ENCODE data around the gene ZMIZ1. TPM values are rescaled to one million over a fixed set of nuclear protein-coding genes. Genes with fewer than 3 reads are reported as not detected.

ZMIZ1 gene
- total RNA-seq, 1 experiment from 2014 or later = 28.4 TPM

GRCh38 chr10:79066411-79067240, 2.1 kb upstream of the ZMIZ1 start:
- ChIA-PET CTCF (interaction anchor here (1.0 to 1.8 kb wide), 4 partner anchors 92 to 409 kb away, joined by 3 to 5 read pairs (median 4); no protein-coding TSS in a partner anchor), POLR2A (interaction anchor here (0.6 kb wide), 2 partner anchors 291 to 1536 kb away, joined by 3 to 7 read pairs; no protein-coding TSS in a partner anchor), RAD21 (ENCODE audit: low non-redundant PET in 1 of 2, low total read pairs in 2 of 2, uncharacterized antibody in 2 of 2, unreplicated experiment in 2 of 2) (interaction anchor here (0.7 to 1.3 kb wide), 4 partner anchors 92 to 233 kb away, joined by 3 to 9 read pairs (median 4); no protein-coding TSS in a partner anchor)
- peak overlapping the region; percentile 50 for H3K9ac ChIP-seq (ENCODE audit: low read length)
- no peaks in the 10 kb centered on the region for H3K36me3 ChIP-seq (ENCODE audit: control insufficient read depth in 1 of 2, insufficient read depth in 2 of 2, low read length in 2 of 2)
- H3K79me2 ChIP-seq (ENCODE audit: insufficient read depth, low read length) = peaks cover 15% of the 10 kb centered on the region
- ATAC-seq (peak; percentile 49), DNase-seq (ENCODE audit: low read depth, low spot score) (no peak)
- H2AFZ ChIP-seq (ENCODE audit: low read depth, low read length, poor library complexity, severe bottlenecking) = peak overlapping the region; percentile 35
- no TSS peak for BruUV-seq (replicated peaks)
- H3K4me2 ChIP-seq (ENCODE audit: low read length) = peak overlapping the region; percentile 90
- H4K20me1 ChIP-seq (ENCODE audit: insufficient read depth) = no peaks in the 10 kb centered on the region
- peak; percentile 36 to 58 (median 44); a peak in 5 of 6 replicates for TF ChIP-seq CTCF (IDR thresholded peaks at IDR 0.05 in 2 of 3, conservative IDR thresholded peaks at IDR 0.05 in 1 of 3; ENCODE audit: borderline replicate concordance in 1 of 3, insufficient read depth in 1 of 3, low read depth in 2 of 3, low read length in 2 of 3)
- no peak for TF ChIP-seq EZH2 (IDR thresholded peaks at IDR 0.05)
- TF ChIP-seq EGR1 (IDR thresholded peaks at IDR 0.05; ENCODE audit: low read depth) = peak; percentile 68
- TF ChIP-seq RAD21 (IDR thresholded peaks at IDR 0.05; ENCODE audit: low read depth) = peak; percentile 58
- H3K4me1 ChIP-seq (ENCODE audit: control insufficient read depth in 1 of 2, insufficient read depth in 2 of 2, low read length in 2 of 2) = peaks cover 20 to 38% of the 10 kb centered on the region in 2 experiments
- H3K9me2 ChIP-seq (ENCODE audit: insufficient read depth) = no peaks in the 10 kb centered on the region
- H3K27ac ChIP-seq (ENCODE audit: low read depth, low read length) = peak overlapping the region; percentile 59; the same call in 1 of the 2 replicates
- H3K27me3 ChIP-seq (ENCODE audit: insufficient read depth, low read length) = no peaks in the 10 kb centered on the region
- peak overlapping the region; percentile 54 to 84 for H3K4me3 ChIP-seq (replicated peaks in 1 of 2; ENCODE audit: low read depth in 1 of 2, low read length in 2 of 2)
- intact Hi-C loops (cut with micrococcal nuclease) = loop anchor here (5.0 kb wide), 1 partner anchor 139 kb away; no protein-coding TSS in a partner anchor
- no peaks in the 10 kb centered on the region for H3K9me3 ChIP-seq (ENCODE audit: control insufficient read depth in 1 of 2, insufficient read depth in 1 of 2, low read depth in 1 of 2, low read length in 2 of 2)
